DMS79 treated with DMSO at 0.1 percent for 48 hours (cell line): ENCODE data around the gene PDF.

Experiments used
- DNase-seq: peaks from one replicate; lab custom pipeline; 2025; lab: John Stamatoyannopoulos, UW

The PDF gene

GRCh38 chr16:69339289-69340094 lies 9.1 kb upstream of the PDF start, which contains the start of the genes COG8 and NIP7:
Gene COG8, minus strand, starts transcription at chr16:69339564. Its CDS starts 12 bp downstream, at chr16:69339552.
Gene NIP7, plus strand, starts transcription at chr16:69339772. Its CDS starts 58 bp downstream, at chr16:69339830.
- DNase-seq, result peak; percentile 91

DNA sequence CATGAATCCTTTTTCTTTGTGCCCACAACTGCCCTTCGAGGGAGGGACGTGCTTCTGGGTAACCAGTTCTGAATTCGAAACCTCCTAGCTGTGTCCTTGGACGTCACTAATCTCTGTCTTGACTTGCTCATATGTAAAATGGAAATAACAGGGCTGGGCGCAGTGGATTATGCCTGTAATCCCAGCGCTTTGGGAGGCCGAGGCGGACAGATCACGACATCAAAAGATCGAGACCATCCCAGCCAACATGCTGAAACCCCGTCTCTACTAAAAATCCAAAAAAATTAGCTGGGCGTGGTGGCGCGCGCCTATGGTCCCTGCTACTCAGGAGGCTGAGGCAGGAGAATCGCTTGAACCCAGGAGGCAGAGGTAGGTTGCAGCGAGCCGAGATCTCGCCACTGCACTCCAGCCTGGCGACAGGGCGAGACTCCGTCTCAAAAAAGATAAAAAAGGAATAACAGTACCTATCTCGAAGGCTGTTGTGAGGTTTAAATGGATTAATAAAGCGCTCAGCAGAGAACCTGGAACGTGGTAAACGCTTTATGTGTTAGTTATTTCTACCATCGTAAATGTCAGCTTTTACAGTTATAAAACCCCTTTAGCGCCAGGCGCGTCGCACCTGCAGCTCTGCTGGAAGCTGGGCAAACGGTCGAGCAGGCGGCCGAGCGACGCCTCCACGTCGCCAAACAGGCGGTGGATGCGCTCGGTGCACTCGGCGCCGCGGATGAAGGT lies 8.3 kb upstream of the PDF start:
- DNase-seq, result no peak

- no peak for DNase-seq
Observed at GRCh38 chr16:69334696-69335095, 4.3 kb upstream of the PDF start.

GRCh38 chr16:69329369-69330285 lies 761 bp downstream of the PDF start:
- no peak for DNase-seq

- no peak for DNase-seq
Observed at GRCh38 chr16:69328854-69329316, 1.5 kb downstream of the PDF start.

- DNase-seq, result no peak
Observed at GRCh38 chr16:69327585-69328310, 2.6 kb downstream of the PDF start.

DNA sequence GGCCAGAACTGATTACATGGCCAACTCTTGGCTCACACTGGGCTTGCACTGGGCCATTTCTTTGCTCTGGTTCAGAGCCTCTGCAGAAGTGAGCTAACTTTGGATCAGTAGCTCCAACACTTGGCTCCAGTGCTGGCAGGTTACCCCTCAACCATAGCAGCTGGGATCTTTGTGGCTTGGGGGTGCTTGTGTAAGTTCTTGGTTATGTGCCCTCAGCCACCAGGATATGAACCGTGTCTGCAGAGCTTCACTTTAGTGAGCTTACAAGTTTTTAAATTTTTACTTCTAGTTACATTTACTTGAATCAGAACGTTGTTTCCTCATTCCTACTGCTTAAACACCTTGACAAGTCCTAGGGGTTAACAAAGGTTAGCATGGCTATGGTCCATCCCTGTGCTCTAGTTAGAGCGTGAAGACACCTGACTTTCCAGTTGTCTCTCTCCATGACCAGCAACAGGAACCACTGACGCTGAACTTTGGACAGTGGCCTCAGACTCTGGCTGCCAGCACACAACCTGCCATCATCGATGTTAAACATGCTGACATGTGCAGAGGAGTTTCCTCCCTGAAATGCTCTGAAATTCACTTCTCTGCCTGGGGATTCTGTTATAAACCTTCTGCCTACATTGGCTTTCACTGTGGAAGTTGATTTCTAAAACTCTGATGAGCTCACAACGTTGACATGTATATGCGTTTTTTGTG lies 4.1 kb downstream of the PDF start:
- no peak for DNase-seq

- DNase-seq, result no peak
Observed at GRCh38 chr16:69325784-69326171, 4.6 kb downstream of the PDF start.

DNA sequence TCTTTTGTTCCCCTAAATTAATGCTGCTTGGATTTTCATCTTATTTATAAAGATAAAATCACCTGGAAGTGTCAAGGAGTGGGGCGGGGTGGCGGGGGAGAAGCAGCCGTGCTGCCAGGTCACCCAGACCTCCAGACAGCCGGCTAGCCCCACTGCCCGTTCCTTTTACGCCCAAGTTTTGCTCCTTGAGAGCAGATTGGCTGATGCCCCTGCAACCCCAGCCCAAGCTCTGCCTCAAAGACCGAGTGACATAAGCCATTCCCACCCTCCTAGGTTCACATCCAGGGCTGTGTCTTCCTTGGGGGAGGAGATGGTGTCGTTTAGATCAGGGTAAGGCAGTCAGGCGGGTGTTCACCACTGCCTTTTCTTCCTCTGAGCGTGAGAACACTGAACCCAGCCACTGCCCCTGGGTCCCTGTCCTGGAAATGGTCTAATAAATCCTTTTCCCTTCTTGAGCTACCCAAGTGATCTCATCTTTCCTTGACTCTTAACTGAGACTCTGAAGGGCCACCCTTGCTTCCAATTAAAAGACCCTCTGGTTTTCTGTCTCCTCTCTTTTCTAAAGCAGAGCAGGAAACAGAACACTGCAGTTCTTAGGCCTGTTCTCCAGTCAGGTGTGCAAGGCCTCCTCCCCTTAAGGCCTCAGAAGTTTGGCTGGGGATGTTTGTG lies 5.7 kb downstream of the PDF start:
- DNase-seq, result no peak

DNA sequence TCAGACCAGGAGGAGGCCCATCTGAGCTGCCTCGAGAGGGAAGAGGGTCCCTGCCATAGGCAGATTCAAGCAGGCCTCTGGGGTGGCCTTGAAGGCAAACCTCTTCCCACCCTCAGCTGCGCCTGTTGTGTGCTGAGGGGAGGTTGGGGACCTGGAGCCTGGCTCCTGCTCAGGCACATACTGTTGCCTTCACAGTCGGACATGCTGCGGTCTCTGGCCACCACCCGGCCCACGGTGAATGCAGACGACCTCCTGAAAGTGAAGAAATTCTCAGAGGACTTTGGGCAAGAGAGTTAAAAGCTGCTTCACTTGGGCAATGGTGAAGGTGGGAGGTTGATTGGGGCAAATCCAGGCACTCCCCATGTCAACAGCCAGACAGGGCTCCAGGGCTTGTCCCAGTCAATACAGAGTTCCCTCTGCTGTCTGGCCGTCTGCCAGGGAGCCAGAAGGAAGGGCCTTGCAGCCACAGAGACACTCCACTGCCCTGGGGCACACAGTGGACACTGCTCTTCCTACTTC lies 6.3 kb downstream of the PDF start:
- DNase-seq, result no peak

DNA sequence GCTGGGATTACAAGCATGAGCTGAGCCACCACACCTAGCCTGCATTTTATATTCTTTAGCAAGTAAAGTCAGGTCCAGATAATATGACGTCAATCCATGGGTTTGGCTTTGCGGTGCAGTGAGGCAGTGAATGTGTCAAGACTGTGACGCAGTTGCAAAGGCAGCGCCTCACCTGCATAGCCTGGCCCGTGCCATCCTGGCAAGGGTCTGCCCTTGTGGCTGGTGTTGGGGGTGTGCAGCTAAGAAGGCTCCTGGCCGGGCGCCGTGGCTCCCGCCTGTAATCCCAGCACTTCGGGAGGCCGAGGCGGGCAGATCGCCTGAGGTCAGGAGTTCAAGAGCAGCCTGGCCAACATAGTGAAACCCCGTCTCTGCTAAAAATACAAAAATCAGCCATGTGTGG lies 7.0 kb downstream of the PDF start:
- DNase-seq, result no peak

GRCh38 chr16:69322343-69322742 lies 8.0 kb downstream of the PDF start:
- DNase-seq, result no peak

GRCh38 chr16:69321080-69321479 lies 9.3 kb downstream of the PDF start:
- no peak for DNase-seq

DNA sequence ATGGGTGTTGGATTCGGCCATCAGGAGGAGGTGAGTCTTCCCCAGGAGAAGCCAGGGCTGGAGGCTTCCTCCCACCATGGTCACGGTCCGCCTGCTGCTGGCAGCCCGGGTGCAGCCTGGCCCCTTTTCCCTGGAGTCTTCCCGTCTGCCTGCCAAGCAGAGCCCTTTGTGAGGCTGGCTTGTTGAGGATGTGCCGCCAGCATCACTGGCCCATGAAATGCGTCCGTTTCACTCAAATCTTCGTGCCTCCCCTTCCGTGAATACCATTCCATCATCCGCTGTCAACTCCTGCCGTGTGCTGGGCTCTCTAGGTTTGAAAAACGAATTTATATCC lies 9.7 kb downstream of the PDF start:
- DNase-seq, result no peak

DNA sequence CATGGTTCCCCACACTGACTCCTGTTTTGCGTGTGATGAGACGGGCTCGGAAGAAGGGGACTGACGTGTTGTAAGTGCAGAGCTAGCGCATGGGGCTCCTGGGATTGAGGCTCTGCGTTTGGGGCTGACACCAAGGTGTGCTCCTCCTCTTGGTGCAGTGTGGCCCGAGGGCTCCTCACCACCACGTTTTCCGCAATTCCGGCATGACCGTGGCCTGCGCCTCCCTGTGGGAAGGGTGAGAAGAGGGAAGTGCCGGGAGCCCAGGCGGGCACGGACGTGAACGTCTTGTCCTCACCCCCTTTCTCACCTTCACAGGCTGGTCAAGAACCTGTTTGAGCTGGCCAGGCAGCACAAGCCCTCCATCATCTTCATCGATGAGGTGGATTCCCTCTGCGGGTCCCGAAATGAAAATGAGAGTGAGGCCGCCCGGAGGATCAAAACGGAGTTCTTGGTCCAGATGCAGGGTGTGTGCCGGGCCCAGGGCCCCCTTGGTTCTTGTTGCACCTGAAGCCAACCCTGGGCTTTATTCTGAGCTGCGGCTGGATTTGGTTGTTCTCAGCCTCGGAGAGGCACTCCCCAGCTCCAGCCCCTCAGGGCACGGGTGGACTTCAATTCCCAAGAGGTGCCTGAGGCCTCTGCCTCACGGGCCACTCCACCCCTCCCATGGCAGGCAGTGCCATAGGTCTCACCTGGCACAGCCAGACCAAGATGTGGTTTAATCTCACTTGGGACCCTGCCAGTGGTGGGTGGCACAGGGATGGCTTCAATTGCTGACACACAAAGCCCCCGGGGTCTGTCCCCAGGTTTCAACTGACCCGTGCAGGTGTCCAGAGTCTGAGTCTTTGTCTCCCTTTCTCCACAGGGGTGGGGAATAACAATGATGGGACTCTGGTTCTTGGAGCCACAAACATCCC lies 10.3 kb downstream of the PDF start:
- DNase-seq, result no peak

DNA sequence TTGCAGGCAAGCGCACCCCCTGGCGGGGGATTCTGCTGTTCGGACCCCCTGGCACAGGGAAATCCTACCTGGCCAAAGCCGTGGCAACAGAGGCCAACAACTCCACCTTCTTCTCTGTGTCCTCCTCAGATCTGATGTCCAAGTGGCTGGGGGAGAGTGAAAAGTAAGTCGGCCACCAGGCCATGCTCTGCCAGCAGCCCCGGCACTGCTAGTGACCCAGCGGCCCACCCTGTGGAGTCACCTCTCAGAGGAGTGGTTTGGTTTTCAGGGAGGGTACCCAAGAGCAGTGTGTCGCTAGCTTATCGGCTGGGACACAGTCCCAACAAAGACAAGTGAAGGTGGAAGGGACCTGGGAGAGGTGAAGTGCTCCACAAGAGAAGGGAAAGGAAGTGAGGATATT lies 11.0 kb downstream of the PDF start:
- DNase-seq, result no peak

GRCh38 chr16:69318911-69319289 lies 11.5 kb downstream of the PDF start:
- DNase-seq, result no peak

DNA sequence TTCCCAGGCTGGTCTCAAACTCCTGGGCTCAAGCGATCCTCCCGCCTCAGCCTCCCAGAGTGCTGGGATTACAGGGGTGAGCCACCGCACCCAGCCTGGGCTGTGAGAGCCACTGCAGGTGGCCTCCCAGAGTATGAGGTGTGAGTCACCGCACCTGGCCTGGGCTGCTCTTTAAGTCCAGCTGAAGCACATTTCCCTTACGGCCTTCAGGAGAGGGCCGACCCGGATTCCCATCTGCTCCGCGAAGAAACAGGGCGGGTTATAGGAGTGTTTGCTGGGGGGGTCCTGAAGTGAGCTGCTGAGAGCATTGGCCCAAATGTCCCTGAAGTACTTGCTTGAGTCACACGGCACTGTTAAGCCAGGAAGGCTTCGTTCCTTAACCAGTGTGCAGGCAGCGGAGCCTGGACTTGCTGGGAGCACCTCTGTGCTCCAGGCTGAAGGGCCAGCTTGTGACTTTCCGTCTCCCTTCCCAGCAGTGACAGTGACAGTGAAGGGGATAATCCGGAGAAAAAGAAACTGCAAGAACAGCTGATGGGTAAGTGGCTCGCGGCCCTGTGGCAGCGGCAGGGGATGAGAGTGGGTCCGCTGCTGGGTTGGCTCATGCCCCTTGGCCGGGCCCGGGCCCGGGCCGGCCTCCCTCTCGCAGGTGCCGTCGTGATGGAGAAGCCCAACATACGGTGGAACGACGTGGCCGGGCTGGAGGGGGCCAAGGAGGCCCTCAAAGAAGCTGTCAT lies 12.0 kb downstream of the PDF start:
- DNase-seq, result no peak
